Psoas muscle (tissue), 8 donors: ENCODE results near the gene CRTC3. TPM values are rescaled to one million over a fixed set of nuclear protein-coding genes. Genes with fewer than 3 reads are reported as not detected.
"Not testable (repeated sequence)": the region's sequence is repeated elsewhere in the genome, so short reads cannot be mapped to it uniquely, and the experiment has no call there.

ENCODE experiments used
- ATAC-seq, 4 donors: fragments of 200-7000 bp; cut with Tn5 transposase; one replicate each; pipeline ENCODE4 v1.9.1; 2020; ENCODE audit warnings: moderate library complexity in 3 of 4, mild to moderate bottlenecking in 2 of 4
- DNase-seq, 2 donors: peaks; one replicate each; pipeline ENCODE4 v3.0.0-alpha.2; 2020
- H3K27ac ChIP-seq: fragments of 200-600 bp; one replicate; pipeline ENCODE4 v1.8.0; 2022
- H3K27me3 ChIP-seq, 3 donors: fragments of 200-600 bp in 1 of 3; one replicate each; pipeline versions ENCODE4 v1.6.1 to v1.8.0; 2013 to 2022; ENCODE audit warnings: low read length in 2 of 3, mild to moderate bottlenecking in 2 of 3, moderate library complexity in 1 of 3; ENCODE audit not compliant: insufficient read depth in 3 of 3
- H3K36me3 ChIP-seq, 2 donors: fragments of 200-600 bp in 1 of 2; one replicate each; pipeline versions ENCODE4 v1.6.1 to v1.8.0; 2013 to 2022; ENCODE audit warnings: low read depth in 1 of 2, mild to moderate bottlenecking in 1 of 2, moderate library complexity in 1 of 2; ENCODE audit not compliant: insufficient read depth in 1 of 2
- H3K4me1 ChIP-seq: fragments of 200-600 bp; one replicate; pipeline ENCODE4 v1.8.0; 2022
- H3K4me3 ChIP-seq: fragments of 200-600 bp; one replicate; pipeline ENCODE4 v1.8.0; 2022; ENCODE audit warnings: mild to moderate bottlenecking
- H3K9me3 ChIP-seq: fragments of 200-600 bp; one replicate; pipeline ENCODE4 v1.8.0; 2022
- CTCF ChIP-seq: fragments of 200-600 bp; IDR thresholded peaks from one replicate; pipeline ENCODE4 v1.8.0; 2022; ENCODE audit warnings: antibody characterized with exemption
- WGBS, 3 donors: extraction: QIAGEN DNeasy Blood & Tissue Kit; methylation state at CpG; one replicate each; pipeline versions ENCODE4 v1.1.6 to v1.1.7; 2013; 5-methylcytosine and 5-hydroxymethylcytosine counted together
- intact Hi-C, 2 donors: fragments of 100-400 bp; cut with DNase I; formaldehyde crosslinking; loops; one replicate each; pipeline versions ENCODE4 v1.11.0 to v1.14.2; 2022
- polyA plus RNA-seq, 3 donors: library from polyadenylated mRNA; stranded (reverse); fragments of 200-250 nt; gene quantifications; one replicate each; pipeline ENCODE4 v1.2.3, GENCODE V29; 2013
- total RNA-seq, 4 donors: library from RNA; stranded (reverse); fragmentation: NEBNext Ultra II Directional in 2 of 4; extraction: Animal tissue kit (Norgen Biotek cat#: 25700) in 2 of 4; gene quantifications; one replicate each; pipeline versions ENCODE4 v1.2.1 to v1.2.4, GENCODE V29; 2021 to 2023
- donor health status: healthy with polysubstance abuse.
- donor health status: DM: no; HTN: no; CAD: no; lungs with moderate emphysema.
- donor health status: Bipolar disorder and iron deficiency.
- donor health status: healthy.
- donor health status: DM: yes; HTN: yes; CAD: no.
- donor health status: DM: no; HTN: no; CAD: no.
- donor health status: DM: no; HTN: no; CAD: no.
- donor health status: DM: yes; HTN: yes; CAD: no.

The CRTC3 gene
- total and polyA plus RNA-seq, 7 donors = 6.9 to 30.8 (median 15.3) TPM

- Histone ChIP-seq H3K36me3 (no peaks in the 10 kb centered on the region), H3K4me3 (no peak overlapping the region), H3K4me1 (no peaks in the 10 kb centered on the region), H3K27me3 (no peaks in the 10 kb centered on the region), H3K9me3 (peaks cover 4% of the 10 kb centered on the region), H3K27ac (no peak overlapping the region)
- DNase-seq = no peak
- no peak for TF ChIP-seq CTCF
- no peak for ATAC-seq
- 90 to 91% (median 90%) methylated on average over 4 of the region's 4 CpGs for WGBS, 3 donors
- intact Hi-C loops = no loop called here
Observed at GRCh38 chr15:90683876-90684275, 154.2 kb downstream of the CRTC3 start.

DNA sequence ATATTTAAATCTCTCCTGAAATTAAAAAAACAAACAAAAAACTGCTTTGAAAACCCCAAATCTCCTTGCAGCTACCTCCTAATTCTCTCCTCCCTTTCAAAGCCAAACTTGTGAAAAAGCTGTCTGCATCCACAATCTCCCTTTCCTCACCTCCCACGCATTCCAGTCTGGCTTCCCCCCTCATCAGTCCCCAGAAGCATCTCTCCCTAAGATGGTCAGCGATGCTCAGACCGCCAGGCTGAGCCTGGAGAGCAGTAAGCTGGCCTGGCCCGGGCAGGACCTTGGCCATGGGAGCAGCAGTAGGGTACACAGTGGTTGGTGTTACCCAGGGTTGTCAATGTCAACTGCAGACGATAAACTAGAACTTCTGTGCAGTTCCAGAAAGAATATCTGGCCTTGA, 154.6 kb downstream of the CRTC3 start:
- WGBS, 3 donors = 79 to 82% (median 82%) methylated on average over 5 of the region's 5 CpGs

DNA sequence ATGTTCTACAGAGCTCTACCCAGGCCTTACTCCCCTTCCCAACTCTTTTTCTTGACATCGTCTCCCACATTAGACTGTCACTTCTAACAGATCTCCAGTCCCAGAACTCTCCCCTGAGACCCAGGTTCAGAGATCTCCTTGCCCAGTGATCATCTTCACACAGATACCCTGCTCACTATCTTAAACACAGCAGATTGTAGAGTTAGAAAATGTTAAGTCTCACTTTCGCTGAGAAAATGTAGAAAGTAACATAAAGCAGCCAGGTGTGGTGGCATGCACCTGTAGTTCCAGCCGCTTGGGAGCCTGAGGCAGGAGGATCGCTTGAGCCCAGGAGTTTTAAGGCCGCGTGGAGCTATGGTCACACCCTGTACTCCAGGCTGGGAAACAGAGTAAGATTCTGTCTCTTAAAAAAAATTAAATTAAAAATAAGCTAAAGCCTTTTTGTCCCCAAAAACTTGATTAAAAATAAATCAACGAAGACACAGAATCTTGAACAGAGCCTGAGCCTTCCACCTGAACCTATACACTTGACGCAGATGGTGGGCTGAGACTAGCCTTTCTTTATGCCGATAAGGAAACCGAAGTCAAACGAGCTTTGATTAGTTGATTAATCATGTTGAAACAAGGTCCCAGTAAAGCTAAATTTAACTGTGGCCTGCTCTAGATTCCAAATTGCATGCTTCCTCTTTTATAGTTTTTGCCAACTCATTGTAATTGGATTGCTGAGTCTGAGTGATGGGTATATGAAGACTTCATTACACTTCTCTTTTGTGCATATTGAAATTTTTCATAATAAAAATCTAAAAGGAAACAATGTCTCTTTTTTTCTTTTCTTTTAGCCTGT, 156.1 kb downstream of the CRTC3 start:
- Histone ChIP-seq H3K4me1 (no peaks in the 10 kb centered on the region), H3K27me3 (no peaks in the 10 kb centered on the region), H3K4me3 (no peak overlapping the region), H3K9me3 (peaks cover 4% of the 10 kb centered on the region), H3K36me3 (no peaks in the 10 kb centered on the region), H3K27ac (no peak overlapping the region)
- intact Hi-C loops = no loop called here
- ATAC-seq = no peak
- DNase-seq = no peak
- whole genome bisulfite sequencing, 3 donors = 85 to 91% (median 87%) methylated on average over 11 of the region's 11 CpGs
- TF ChIP-seq CTCF = no peak

More for the DNA sequence above, 154.6 kb downstream of the CRTC3 start:
- Histone ChIP-seq H3K4me3 (no peak overlapping the region), H3K4me1 (no peaks in the 10 kb centered on the region), H3K9me3 (peaks cover 4% of the 10 kb centered on the region), H3K36me3 (no peaks in the 10 kb centered on the region), H3K27ac (no peak overlapping the region), H3K27me3 (no peaks in the 10 kb centered on the region)
- no peak for TF ChIP-seq CTCF
- no peak for ATAC-seq
- intact Hi-C loops = no loop called here
- no peak for DNase-seq

DNA sequence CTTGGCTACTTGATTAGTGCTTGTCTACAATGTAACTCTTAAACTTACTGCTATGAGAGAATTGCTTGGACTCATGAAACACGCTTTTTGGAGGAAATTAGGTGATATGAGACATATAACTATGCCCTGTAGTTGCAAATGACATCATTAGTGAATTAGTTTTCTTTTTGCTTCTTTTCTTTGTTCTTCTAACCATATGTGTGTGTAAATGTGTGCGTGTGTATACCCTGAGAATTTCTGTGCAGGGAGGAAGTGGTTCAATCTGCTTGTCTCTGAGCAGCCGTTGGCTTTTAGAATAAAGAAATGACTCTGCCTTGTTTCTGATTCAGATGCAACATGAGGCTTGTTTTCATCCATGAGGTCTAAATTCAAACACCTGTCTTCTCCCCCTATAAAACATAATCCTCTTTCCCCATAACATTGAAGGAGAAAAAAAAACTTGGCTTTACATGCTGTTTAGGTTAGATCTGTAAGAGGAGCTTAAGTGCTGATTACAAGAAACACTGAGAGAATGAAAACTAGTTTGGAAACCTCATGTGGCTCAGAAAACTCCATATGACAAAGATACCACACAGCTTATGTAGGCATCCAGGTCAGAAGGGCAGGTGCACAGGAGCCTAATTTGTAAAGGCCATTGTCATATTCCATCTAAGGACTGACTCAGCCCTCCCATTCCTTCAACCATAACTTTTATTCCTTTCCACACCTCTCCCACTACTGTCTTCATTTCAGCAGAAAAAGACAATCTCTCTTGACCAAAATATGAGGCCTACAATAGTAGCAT, 156.9 kb downstream of the CRTC3 start:
- Histone ChIP-seq H3K4me1 (no peaks in the 10 kb centered on the region), H3K4me3 (no peak overlapping the region), H3K27ac (no peak overlapping the region), H3K9me3 (peaks cover 4% of the 10 kb centered on the region), H3K27me3 (no peaks in the 10 kb centered on the region), H3K36me3 (no peaks in the 10 kb centered on the region)
- DNase-seq = no peak
- intact Hi-C loops = no loop called here
- no peak for TF ChIP-seq CTCF
- no peak for ATAC-seq
- WGBS, 3 donors = 65 to 72% (median 71%) methylated on average over 3 of the region's 3 CpGs

- H3K4me1 ChIP-seq, H3K9me3 ChIP-seq, ATAC-seq, H3K27me3 ChIP-seq, DNase-seq, intact Hi-C loops, H3K36me3 ChIP-seq, H3K27ac ChIP-seq, H3K4me3 ChIP-seq: not testable (repeated sequence)
- 80 to 89% (median 81%) methylated on average over 6 of the region's 6 CpGs for WGBS, 3 donors
Observed at GRCh38 chr15:90689326-90689961, 159.7 kb downstream of the CRTC3 start.
